ENCODE results near the gene KATNAL2.

- no peak for TF ChIP-seq POLR2A (IDR thresholded peaks at IDR 0.05)
- no peak for TF ChIP-seq CTCF (IDR thresholded peaks at IDR 0.05)
Observed at GRCh38 chr18:46893360-46893759, 24.0 kb upstream of the KATNAL2 start.
